Stimulated activated CD8-positive, alpha-beta memory T cell treated with anti-CD3 and anti-CD28 coated beads, Interleukin-4, amount 100 ng/mL, for 24 hours (primary cell): ENCODE results near the gene GDF2.

Source experiments
- DNase-seq: peaks from one replicate; pipeline ENCODE4 v3.0.0-alpha.2; 2020; ENCODE audit warnings: low read depth

GDF2 gene

GRCh38 chr10:47369251-47369894 is 47.1 kb downstream of the GDF2 start:
- no peak for DNase-seq

GRCh38 chr10:47370015-47370767 is 47.9 kb downstream of the GDF2 start:
- DNase-seq, result no peak

GRCh38 chr10:47370878-47371277 is 48.6 kb downstream of the GDF2 start:
- no peak for DNase-seq

- DNase-seq, result no peak
Observed at GRCh38 chr10:47371629-47372485, 49.6 kb downstream of the GDF2 start.

GRCh38 chr10:47372726-47373125 is 50.5 kb downstream of the GDF2 start:
- no peak for DNase-seq

- DNase-seq, result no peak
Observed at GRCh38 chr10:47374611-47375536, 52.6 kb downstream of the GDF2 start.

- no peak for DNase-seq
Observed at GRCh38 chr10:47376522-47377220, 54.4 kb downstream of the GDF2 start.
